Measurements from ENCODE around the gene PECR.
"Not testable (repeated sequence)": the region's sequence is repeated elsewhere in the genome, so short reads cannot be mapped to it uniquely, and the experiment has no call there.

PECR gene

GRCh38 chr2:216104691-216105090, 23.1 kb upstream of the PECR start:
- DNase-seq (ENCODE audit: low read depth), result no peak

GRCh38 chr2:216103213-216103612, 21.6 kb upstream of the PECR start:
- DNase-seq (ENCODE audit: low read depth), result no peak

- DNase-seq (ENCODE audit: low read depth), result no peak
These were observed 19.5 kb upstream of the PECR start for GRCh38 chr2:216101109-216101508.

- DNase-seq (ENCODE audit: low read depth), result no peak
These were observed 17.1 kb upstream of the PECR start for GRCh38 chr2:216098421-216099334.

GRCh38 chr2:216094701-216095100, 13.1 kb upstream of the PECR start:
- no peak for DNase-seq (ENCODE audit: low read depth)

- no peak for DNase-seq (ENCODE audit: low read depth)
These were observed 11.0 kb upstream of the PECR start for GRCh38 chr2:216092646-216093045.

- peak; percentile 64 for DNase-seq (ENCODE audit: low read depth)
These were observed 8.8 kb upstream of the PECR start for GRCh38 chr2:216090369-216090786.

- DNase-seq (ENCODE audit: low read depth), result no peak
These were observed 4.7 kb upstream of the PECR start for GRCh38 chr2:216086207-216086893.

GRCh38 chr2:216084547-216084946, 2.9 kb upstream of the PECR start:
- DNase-seq (ENCODE audit: low read depth), result no peak

- DNase-seq (ENCODE audit: low read depth), result peak; percentile 60
These were observed 2.1 kb upstream of the PECR start for GRCh38 chr2:216083464-216084281.

GRCh38 chr2:216082805-216083204, 1.2 kb upstream of the PECR start:
- no peak for DNase-seq (ENCODE audit: low read depth)

GRCh38 chr2:216082117-216082711, 605 bp upstream of the PECR start:
- DNase-seq (ENCODE audit: low read depth), result no peak

GRCh38 chr2:216081012-216081411, 597 bp downstream of the PECR start:
- DNase-seq (ENCODE audit: low read depth), result no peak

GRCh38 chr2:216080048-216080447, 1.6 kb downstream of the PECR start:
- DNase-seq (ENCODE audit: low read depth), result not testable (repeated sequence)

GRCh38 chr2:216078776-216079175, 2.8 kb downstream of the PECR start:
- no peak for DNase-seq (ENCODE audit: low read depth)

- no peak for DNase-seq (ENCODE audit: low read depth)
These were observed 5.8 kb downstream of the PECR start for GRCh38 chr2:216075510-216076485.

- peak; percentile 24 for DNase-seq (ENCODE audit: low read depth)
These were observed 6.8 kb downstream of the PECR start for GRCh38 chr2:216074794-216075193.

GRCh38 chr2:216074380-216074779, 7.2 kb downstream of the PECR start:
- no peak for DNase-seq (ENCODE audit: low read depth)

GRCh38 chr2:216073773-216074172, 7.8 kb downstream of the PECR start:
- no peak for DNase-seq (ENCODE audit: low read depth)

- DNase-seq (ENCODE audit: low read depth), result no peak
These were observed 9.1 kb downstream of the PECR start for GRCh38 chr2:216072473-216072872.

Measured in EH (cell line).